ENCODE results near the gene STYK1.

STYK1 gene

GRCh38 chr12:10641735-10642500 lies 31.9 kb downstream of the STYK1 start:
- no peak for TF ChIP-seq Cebpa-rat (IDR thresholded peaks at IDR 0.05)
- no peaks in the 10 kb centered on the region for H4K20me1 ChIP-seq
- H3K4me1 ChIP-seq = no peaks in the 10 kb centered on the region
- no peak overlapping the region for H3K9ac ChIP-seq
- H3K27ac ChIP-seq = no peak overlapping the region
- peaks cover 22 to 25% (median 23%) of the 10 kb centered on the region in 11 experiments for H3K9me3 ChIP-seq (replicated peaks in 1 of 11)
- H3K27me3 ChIP-seq = no peaks in the 10 kb centered on the region
- no peaks in the 10 kb centered on the region; a peak in 1 of 22 replicates for H3K36me3 ChIP-seq
- H3K4me2 ChIP-seq = no peak overlapping the region
- no peak overlapping the region for H3K4me3 ChIP-seq

DNA sequence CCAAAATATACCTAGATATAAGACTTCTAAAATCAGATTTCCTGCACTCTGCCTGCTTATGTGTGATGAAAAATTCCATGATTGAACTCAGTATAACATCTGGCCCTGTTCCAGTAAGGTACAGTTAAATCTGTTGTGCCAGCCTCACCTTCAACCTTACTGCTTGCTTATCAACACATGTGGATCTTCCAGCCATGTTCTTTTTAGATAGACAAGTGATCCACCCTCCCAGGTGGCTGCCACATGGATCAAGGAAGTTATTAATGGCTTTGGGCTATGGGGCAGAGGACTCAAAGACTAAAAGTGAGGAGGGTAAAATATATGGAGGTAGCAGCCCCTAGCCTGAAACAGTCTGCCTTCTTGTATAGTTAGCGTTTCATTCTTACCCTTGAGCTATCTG lies 35.1 kb downstream of the STYK1 start:
- Histone ChIP-seq H3K4me1 (no peaks in the 10 kb centered on the region), H3K4me3 (no peak overlapping the region)
- TF ChIP-seq Cebpa-rat (IDR thresholded peaks at IDR 0.05) = no peak

GRCh38 chr12:10636611-10637010 lies 37.2 kb downstream of the STYK1 start:
- Histone ChIP-seq H3K36me3 (no peaks in the 10 kb centered on the region), H3K9me3 (replicated peaks in 1 of 11) (no peaks in the 10 kb centered on the region)

More for the DNA sequence above, 35.1 kb downstream of the STYK1 start:
- Histone ChIP-seq H4K20me1 (no peaks in the 10 kb centered on the region), H3K9me3 (replicated peaks in 1 of 11) (no peaks in the 10 kb centered on the region), H3K27ac (no peak overlapping the region), H3K36me3 (no peaks in the 10 kb centered on the region), H3K27me3 (no peaks in the 10 kb centered on the region), H3K9ac (no peak overlapping the region), H3K4me2 (no peak overlapping the region)

DNA sequence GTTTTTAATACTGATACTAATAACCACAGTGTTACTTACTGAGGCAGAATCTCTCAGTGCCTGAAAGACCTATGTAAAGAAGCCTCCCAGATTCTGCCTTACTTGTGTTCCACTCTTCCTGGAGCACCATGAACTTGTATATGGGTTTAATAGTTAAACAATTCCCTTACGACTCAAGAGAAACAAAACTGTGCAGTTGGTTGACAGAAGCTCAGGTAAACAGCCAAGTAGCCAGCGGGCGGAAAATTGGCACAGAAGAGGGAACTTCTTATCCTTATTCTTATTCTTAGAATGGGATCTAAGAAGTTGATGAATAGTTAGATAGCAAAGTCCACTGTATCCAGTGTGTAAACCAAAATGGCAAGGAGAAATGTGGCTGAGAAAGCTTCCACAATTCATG lies 37.7 kb downstream of the STYK1 start:
- Histone ChIP-seq H3K27me3 (no peaks in the 10 kb centered on the region), H3K4me3 (no peak overlapping the region), H3K36me3 (no peaks in the 10 kb centered on the region), H3K9me3 (replicated peaks in 1 of 11) (no peaks in the 10 kb centered on the region), H3K4me2 (no peak overlapping the region), H3K9ac (no peak overlapping the region), H4K20me1 (no peaks in the 10 kb centered on the region), H3K4me1 (no peaks in the 10 kb centered on the region), H3K27ac (no peak overlapping the region)
- no peak for TF ChIP-seq Cebpa-rat (IDR thresholded peaks at IDR 0.05)

More at GRCh38 chr12:10636611-10637010, 37.2 kb downstream of the STYK1 start:
- Histone ChIP-seq H3K4me2 (no peak overlapping the region), H3K4me1 (no peaks in the 10 kb centered on the region), H3K9ac (no peak overlapping the region), H3K27me3 (no peaks in the 10 kb centered on the region), H3K4me3 (no peak overlapping the region), H4K20me1 (no peaks in the 10 kb centered on the region), H3K27ac (no peak overlapping the region)
- no peak for TF ChIP-seq Cebpa-rat (IDR thresholded peaks at IDR 0.05)

- Histone ChIP-seq H3K27me3 (no peaks in the 10 kb centered on the region), H3K27ac (no peak overlapping the region), H3K4me1 (no peaks in the 10 kb centered on the region), H4K20me1 (no peaks in the 10 kb centered on the region), H3K36me3 (no peaks in the 10 kb centered on the region), H3K9ac (no peak overlapping the region), H3K4me2 (no peak overlapping the region), H3K9me3 (replicated peaks in 1 of 11) (no peaks in the 10 kb centered on the region), H3K4me3 (no peak overlapping the region)
- TF ChIP-seq Cebpa-rat (IDR thresholded peaks at IDR 0.05) = no peak
Observed at GRCh38 chr12:10635306-10635705, 38.5 kb downstream of the STYK1 start.

GRCh38 chr12:10634427-10634826 lies 39.4 kb downstream of the STYK1 start:
- H3K9me3 ChIP-seq (replicated peaks in 1 of 11) = no peaks in the 10 kb centered on the region
- no peak overlapping the region for H3K27ac ChIP-seq
- H3K4me2 ChIP-seq = no peak overlapping the region
- H3K27me3 ChIP-seq = no peaks in the 10 kb centered on the region
- no peaks in the 10 kb centered on the region for H4K20me1 ChIP-seq
- H3K4me1 ChIP-seq = no peaks in the 10 kb centered on the region
- H3K9ac ChIP-seq = no peak overlapping the region
- H3K36me3 ChIP-seq = no peaks in the 10 kb centered on the region
- H3K4me3 ChIP-seq = no peak overlapping the region
- TF ChIP-seq Cebpa-rat (IDR thresholded peaks at IDR 0.05) = no peak

- Histone ChIP-seq H4K20me1 (no peaks in the 10 kb centered on the region), H3K4me3 (no peak overlapping the region), H3K36me3 (no peaks in the 10 kb centered on the region), H3K4me2 (no peak overlapping the region), H3K9ac (no peak overlapping the region), H3K27me3 (no peaks in the 10 kb centered on the region), H3K4me1 (no peaks in the 10 kb centered on the region), H3K27ac (no peak overlapping the region), H3K9me3 (replicated peaks in 1 of 11) (no peaks in the 10 kb centered on the region)
- no peak for TF ChIP-seq Cebpa-rat (IDR thresholded peaks at IDR 0.05)
Observed at GRCh38 chr12:10633541-10633940, 40.3 kb downstream of the STYK1 start.

GRCh38 chr12:10632226-10632625 lies 41.6 kb downstream of the STYK1 start:
- Histone ChIP-seq H3K27ac (no peak overlapping the region), H4K20me1 (no peaks in the 10 kb centered on the region), H3K36me3 (no peaks in the 10 kb centered on the region), H3K4me1 (no peaks in the 10 kb centered on the region), H3K9ac (no peak overlapping the region), H3K4me3 (no peak overlapping the region), H3K9me3 (replicated peaks in 1 of 11) (no peaks in the 10 kb centered on the region), H3K4me2 (no peak overlapping the region), H3K27me3 (no peaks in the 10 kb centered on the region)
- no peak for TF ChIP-seq Cebpa-rat (IDR thresholded peaks at IDR 0.05)

DNA sequence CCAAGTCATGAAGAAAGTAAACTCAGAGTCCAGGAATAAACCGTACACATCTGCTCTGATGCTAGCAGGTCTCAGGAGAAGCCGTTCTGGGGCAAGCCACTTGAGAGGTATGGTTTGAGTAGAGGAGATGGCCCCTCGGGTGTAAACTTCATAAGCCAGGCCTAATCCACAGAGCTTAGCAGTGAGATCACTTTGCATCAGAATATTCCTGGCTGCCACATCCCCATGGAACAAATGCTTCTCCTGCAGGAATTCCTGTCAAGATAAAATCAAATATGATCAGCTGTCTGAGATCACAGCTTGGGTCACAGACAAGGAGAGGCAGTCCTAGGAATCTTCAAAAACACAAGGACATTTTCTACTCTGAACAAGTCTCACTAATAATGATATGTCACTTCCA lies 49.2 kb downstream of the STYK1 start:
- Histone ChIP-seq H3K4me2 (no peak overlapping the region), H3K27me3 (no peaks in the 10 kb centered on the region), H3K4me3 (no peak overlapping the region), H3K4me1 (no peaks in the 10 kb centered on the region), H3K27ac (no peak overlapping the region), H3K9ac (no peak overlapping the region), H3K36me3 (no peaks in the 10 kb centered on the region), H3K9me3 (replicated peaks in 1 of 11) (no peaks in the 10 kb centered on the region), H4K20me1 (no peaks in the 10 kb centered on the region)
- no peak for TF ChIP-seq Cebpa-rat (IDR thresholded peaks at IDR 0.05)

- Histone ChIP-seq H3K27ac (no peak overlapping the region), H4K20me1 (no peaks in the 10 kb centered on the region), H3K27me3 (no peaks in the 10 kb centered on the region), H3K9ac (no peak overlapping the region), H3K36me3 (no peaks in the 10 kb centered on the region), H3K4me1 (no peaks in the 10 kb centered on the region), H3K4me3 (no peak overlapping the region), H3K9me3 (replicated peaks in 1 of 11) (no peaks in the 10 kb centered on the region), H3K4me2 (no peak overlapping the region)
- TF ChIP-seq Cebpa-rat (IDR thresholded peaks at IDR 0.05) = no peak
Observed at GRCh38 chr12:10623131-10623530, 50.7 kb downstream of the STYK1 start.

All from BLaER1 treated with 17β-estradiol and CSF1 and Interleukin-3, amounts not matched to agents 10 nM and 100 nM (cell line).